K562 (cell line): Measurements from ENCODE around the gene MRPL41. TPM values are rescaled to one million over a fixed set of nuclear protein-coding genes. Genes with fewer than 3 reads are reported as not detected.

Experiments
- BRD9 ChIP-seq: fragments of 450-650 bp; IDR thresholded peaks from 2 replicates; pipeline ENCODE4 v1.6.1; 2018; ENCODE audit warnings: low read depth; ENCODE audit not compliant: partially characterized antibody
- CBX2 ChIP-seq: fragments of 200-600 bp; sonication (generic); IDR thresholded peaks from one replicate; pipeline ENCODE4 v1.6.1; 2012; ENCODE audit warnings: mild to moderate bottlenecking, low read length, inconsistent platforms; ENCODE audit not compliant: insufficient read depth, poor library complexity, severe bottlenecking
- CREM ChIP-seq: IDR thresholded peaks from 2 replicates; pipeline ENCODE4 v1.6.1; 2014; ENCODE audit warnings: antibody characterized with exemption, low read depth
- ESRRA ChIP-seq: fragments of 450-650 bp; IDR thresholded peaks from 2 replicates; pipeline ENCODE4 v1.6.1; 2014; ENCODE audit warnings: low read depth, mild to moderate bottlenecking, moderate library complexity, borderline replicate concordance
- ESRRB ChIP-seq: fragments of 250-450 bp; sonication (Bioruptor Pico); IDR thresholded peaks from 2 replicates; pipeline ENCODE4 v1.5.0; 2020; ENCODE audit warnings: mild to moderate bottlenecking, moderate library complexity, borderline replicate concordance
- ETV1 ChIP-seq: fragments of 450-650 bp; conservative IDR thresholded peaks from 2 replicates; pipeline ENCODE4 v1.6.1; 2016; ENCODE audit warnings: missing genetic modification characterization, control low read depth, low read depth, missing compliant biosample characterization
- KDM4B ChIP-seq, 2 experiments: fragments of 450-650 bp in 1 of 2; sonication (generic) in 1 of 2; IDR thresholded peaks; 2 replicates each; pipeline ENCODE4 v1.6.1; 2016 to 2017; ENCODE audit warnings: borderline replicate concordance in 2 of 2, antibody characterized with exemption in 1 of 2, low read depth in 1 of 2, mild to moderate bottlenecking in 1 of 2
- NUFIP1 ChIP-seq: fragments of 450-650 bp; IDR thresholded peaks from 2 replicates; pipeline ENCODE4 v1.6.1; 2018; ENCODE audit not compliant: partially characterized antibody
- PHF21A ChIP-seq: fragments of 450-650 bp; IDR thresholded peaks from 2 replicates; pipeline ENCODE4 v1.6.1; 2017; ENCODE audit warnings: low read depth, borderline replicate concordance
- RCOR1 ChIP-seq, 2 experiments: IDR thresholded peaks; 2 replicates each; pipeline ENCODE4 v1.6.1; 2012; ENCODE audit warnings: low read depth in 2 of 2, low read length in 2 of 2, borderline replicate concordance in 1 of 2, improper control_type of control experiment in 1 of 2
- XRCC3 ChIP-seq: fragments of 450-650 bp; IDR thresholded peaks from 2 replicates; pipeline ENCODE4 v1.6.1; 2017; ENCODE audit warnings: mild to moderate bottlenecking, moderate library complexity
- ZC3H8 ChIP-seq: fragments of 450-650 bp; IDR thresholded peaks from 2 replicates; pipeline ENCODE4 v1.6.1; 2017
- ZNF175 ChIP-seq: fragments of 200-800 bp; sonication (Bioruptor generic); IDR thresholded peaks from 2 replicates; pipeline ENCODE4 v1.6.1; 2016; ENCODE audit warnings: low read depth, mild to moderate bottlenecking, missing genetic modification characterization, missing compliant biosample characterization
- ZNF324 ChIP-seq: fragments of 250-450 bp; sonication (Bioruptor Pico); IDR thresholded peaks from 2 replicates; pipeline ENCODE4 v1.4.0; 2020; ENCODE audit warnings: mild to moderate bottlenecking
- ZNF551 ChIP-seq: fragments of 250-450 bp; sonication (Bioruptor Pico); IDR thresholded peaks from 2 replicates; pipeline ENCODE4 v1.5.0; 2021; ENCODE audit warnings: mild to moderate bottlenecking, moderate library complexity
- ZNF589 ChIP-seq: fragments of 200-800 bp; sonication (Bioruptor generic); IDR thresholded peaks from 2 replicates; pipeline ENCODE4 v1.6.1; 2016; ENCODE audit warnings: low read depth, missing genetic modification characterization, missing compliant biosample characterization
- ZNF77 ChIP-seq: fragments of 250-450 bp; sonication (Bioruptor Pico); IDR thresholded peaks from 2 replicates; pipeline ENCODE4 v1.5.0; 2020
- polyA plus RNA-seq, 8 experiments: library from polyadenylated mRNA; depleted of rRNA in 4 of 8; stranded (reverse) in 5 of 8; unstranded in 3 of 8; fragments of >200 nt; fragmentation: Nextera tagmentation in 2 of 8; fragmentation: Illumina TruSeq in 1 of 8; extraction: Ambion mirVana in 2 of 8; extraction: Trizol in 1 of 8; gene quantifications; 2 replicates each; pipeline versions ENCODE4 v1.2.1 to v1.2.3, GENCODE V29; 2011 to 2014; ENCODE audit warnings: inconsistent platforms in 1 of 8, missing spikeins in 1 of 8
- total RNA-seq, 7 experiments: library from RNA; depleted of rRNA in 6 of 7; stranded (reverse); fragments of >200 nt in 6 of 7; fragmentation: Illumina TruSeq in 2 of 7; extraction: Trizol in 2 of 7; gene quantifications; 2 replicates each; pipeline versions ENCODE4 v1.2.1 to v1.2.3, GENCODE V29; 2011 to 2021; ENCODE audit warnings: low replicate concordance in 1 of 7
- TF ChIP-seq, protein P1 (sequence below): sonication (generic); formaldehyde crosslinking; IDR thresholded peaks from 2 replicates; pipeline ENCODE4 v1.8.0; 2022; ENCODE audit warnings: missing genetic modification reagents, mild to moderate bottlenecking, moderate library complexity, borderline replicate concordance
- TF ChIP-seq, protein P2 (sequence below): sonication (generic); formaldehyde crosslinking; IDR thresholded peaks from 2 replicates; pipeline ENCODE4 v1.8.0; 2023; ENCODE audit warnings: missing genetic modification reagents, mild to moderate bottlenecking, borderline replicate concordance
- TF ChIP-seq, protein P3 (sequence below): sonication (generic); formaldehyde crosslinking; IDR thresholded peaks from 2 replicates; pipeline ENCODE4 v1.8.1; 2023; ENCODE audit warnings: mild to moderate bottlenecking, missing genetic modification reagents, moderate library complexity

Gene MRPL41
- total and polyA plus RNA-seq, 9 of the 15 experiments (the other 6 are each of a cell fraction or from before 2014, with no cell fraction given) = 2.6 to 259 (median 21.6) TPM

DNA sequence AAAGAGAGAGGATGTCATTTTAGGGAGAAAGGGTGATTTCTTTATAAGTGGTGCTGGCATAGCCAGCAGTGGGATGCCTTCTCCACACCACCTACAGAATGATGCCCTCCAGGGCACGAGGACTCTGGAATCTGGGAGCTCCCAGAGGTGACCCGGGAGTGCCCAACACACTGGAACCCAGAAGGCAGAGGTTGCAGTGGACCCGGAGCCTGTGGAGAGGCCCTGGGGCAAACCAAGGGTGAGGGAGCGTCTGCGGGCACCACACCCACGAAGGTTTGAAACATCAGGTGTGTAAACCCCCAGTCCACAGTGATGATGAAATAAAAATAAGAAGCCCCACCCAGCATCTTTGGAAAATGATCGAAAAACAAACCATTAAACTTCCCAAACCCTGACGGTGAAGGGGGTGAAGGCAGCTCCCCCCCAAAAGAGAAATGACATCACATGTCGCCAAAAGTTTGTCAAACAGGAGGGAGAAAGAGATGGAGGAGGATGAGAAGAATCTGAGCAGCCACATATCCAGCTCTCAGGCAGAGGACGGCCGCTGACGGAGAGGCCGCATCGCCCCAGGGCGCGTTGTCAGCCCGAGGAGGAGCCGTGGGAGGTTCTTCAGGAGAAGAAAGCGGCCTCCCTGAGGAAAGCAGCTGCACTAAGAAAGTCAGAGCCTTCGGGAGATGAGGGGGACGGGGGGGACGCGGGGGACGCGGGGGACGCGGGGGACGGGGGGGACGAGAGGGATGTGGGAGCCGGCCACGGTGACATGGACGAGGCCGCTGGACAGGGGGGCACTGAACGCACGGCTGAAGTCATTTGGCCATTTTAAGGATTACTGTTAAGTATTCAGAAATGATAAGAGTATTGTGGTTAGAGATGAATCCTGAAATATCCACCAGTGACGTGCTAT, 49.4 kb upstream of the MRPL41 start (continued):
- TF ChIP-seq, protein P1, sequence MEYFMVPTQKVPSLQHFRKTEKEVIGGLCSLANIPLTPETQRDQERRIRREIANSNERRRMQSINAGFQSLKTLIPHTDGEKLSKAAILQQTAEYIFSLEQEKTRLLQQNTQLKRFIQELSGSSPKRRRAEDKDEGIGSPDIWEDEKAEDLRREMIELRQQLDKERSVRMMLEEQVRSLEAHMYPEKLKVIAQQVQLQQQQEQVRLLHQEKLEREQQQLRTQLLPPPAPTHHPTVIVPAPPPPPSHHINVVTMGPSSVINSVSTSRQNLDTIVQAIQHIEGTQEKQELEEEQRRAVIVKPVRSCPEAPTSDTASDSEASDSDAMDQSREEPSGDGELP = 0 out of 2 replicates have a peak, but pooled peaks have one; percentile 29
- TF ChIP-seq ETV1 (no peak), ZNF551 (CRISPR knock-in tag) (no peak), ZNF589 (CRISPR knock-in tag) (no peak), ZC3H8 (no peak), NUFIP1 (no peak), ESRRA (no peak), CBX2 (no peak), RCOR1 (IDR thresholded peaks at IDR 0.05; ENCODE audit: borderline replicate concordance in 1 of 2, low read depth in 2 of 2, low read length in 2 of 2) (no peak), ESRRB (CRISPR knock-in tag) (no peak), BRD9 (no peak), PHF21A (no peak), KDM4B (IDR thresholded peaks at IDR 0.05; ENCODE audit: borderline replicate concordance in 2 of 2, low read depth in 1 of 2) (0 out of 4 replicates have a peak, but pooled peaks of 1 of the 2 experiments have one; percentile 41), ZNF324 (no peak), CREM (0 out of 2 replicates have a peak, but pooled peaks have one; percentile 39), XRCC3 (no peak), ZNF175 (CRISPR knock-in tag) (no peak), ZNF77 (CRISPR knock-in tag) (no peak)
- TF ChIP-seq, protein P2, sequence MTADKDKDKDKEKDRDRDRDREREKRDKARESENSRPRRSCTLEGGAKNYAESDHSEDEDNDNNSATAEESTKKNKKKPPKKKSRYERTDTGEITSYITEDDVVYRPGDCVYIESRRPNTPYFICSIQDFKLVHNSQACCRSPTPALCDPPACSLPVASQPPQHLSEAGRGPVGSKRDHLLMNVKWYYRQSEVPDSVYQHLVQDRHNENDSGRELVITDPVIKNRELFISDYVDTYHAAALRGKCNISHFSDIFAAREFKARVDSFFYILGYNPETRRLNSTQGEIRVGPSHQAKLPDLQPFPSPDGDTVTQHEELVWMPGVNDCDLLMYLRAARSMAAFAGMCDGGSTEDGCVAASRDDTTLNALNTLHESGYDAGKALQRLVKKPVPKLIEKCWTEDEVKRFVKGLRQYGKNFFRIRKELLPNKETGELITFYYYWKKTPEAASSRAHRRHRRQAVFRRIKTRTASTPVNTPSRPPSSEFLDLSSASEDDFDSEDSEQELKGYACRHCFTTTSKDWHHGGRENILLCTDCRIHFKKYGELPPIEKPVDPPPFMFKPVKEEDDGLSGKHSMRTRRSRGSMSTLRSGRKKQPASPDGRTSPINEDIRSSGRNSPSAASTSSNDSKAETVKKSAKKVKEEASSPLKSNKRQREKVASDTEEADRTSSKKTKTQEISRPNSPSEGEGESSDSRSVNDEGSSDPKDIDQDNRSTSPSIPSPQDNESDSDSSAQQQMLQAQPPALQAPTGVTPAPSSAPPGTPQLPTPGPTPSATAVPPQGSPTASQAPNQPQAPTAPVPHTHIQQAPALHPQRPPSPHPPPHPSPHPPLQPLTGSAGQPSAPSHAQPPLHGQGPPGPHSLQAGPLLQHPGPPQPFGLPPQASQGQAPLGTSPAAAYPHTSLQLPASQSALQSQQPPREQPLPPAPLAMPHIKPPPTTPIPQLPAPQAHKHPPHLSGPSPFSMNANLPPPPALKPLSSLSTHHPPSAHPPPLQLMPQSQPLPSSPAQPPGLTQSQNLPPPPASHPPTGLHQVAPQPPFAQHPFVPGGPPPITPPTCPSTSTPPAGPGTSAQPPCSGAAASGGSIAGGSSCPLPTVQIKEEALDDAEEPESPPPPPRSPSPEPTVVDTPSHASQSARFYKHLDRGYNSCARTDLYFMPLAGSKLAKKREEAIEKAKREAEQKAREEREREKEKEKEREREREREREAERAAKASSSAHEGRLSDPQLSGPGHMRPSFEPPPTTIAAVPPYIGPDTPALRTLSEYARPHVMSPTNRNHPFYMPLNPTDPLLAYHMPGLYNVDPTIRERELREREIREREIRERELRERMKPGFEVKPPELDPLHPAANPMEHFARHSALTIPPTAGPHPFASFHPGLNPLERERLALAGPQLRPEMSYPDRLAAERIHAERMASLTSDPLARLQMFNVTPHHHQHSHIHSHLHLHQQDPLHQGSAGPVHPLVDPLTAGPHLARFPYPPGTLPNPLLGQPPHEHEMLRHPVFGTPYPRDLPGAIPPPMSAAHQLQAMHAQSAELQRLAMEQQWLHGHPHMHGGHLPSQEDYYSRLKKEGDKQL = no peak
- TF ChIP-seq, protein P3, sequence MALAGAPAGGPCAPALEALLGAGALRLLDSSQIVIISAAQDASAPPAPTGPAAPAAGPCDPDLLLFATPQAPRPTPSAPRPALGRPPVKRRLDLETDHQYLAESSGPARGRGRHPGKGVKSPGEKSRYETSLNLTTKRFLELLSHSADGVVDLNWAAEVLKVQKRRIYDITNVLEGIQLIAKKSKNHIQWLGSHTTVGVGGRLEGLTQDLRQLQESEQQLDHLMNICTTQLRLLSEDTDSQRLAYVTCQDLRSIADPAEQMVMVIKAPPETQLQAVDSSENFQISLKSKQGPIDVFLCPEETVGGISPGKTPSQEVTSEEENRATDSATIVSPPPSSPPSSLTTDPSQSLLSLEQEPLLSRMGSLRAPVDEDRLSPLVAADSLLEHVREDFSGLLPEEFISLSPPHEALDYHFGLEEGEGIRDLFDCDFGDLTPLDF (CRISPR knock-in tag) = no peak
